Esophagus squamous epithelium (tissue), 5 donors: Measurements from ENCODE around the gene GOLGA1. TPM values are rescaled to one million over a fixed set of nuclear protein-coding genes. Genes with fewer than 3 reads are reported as not detected.
"Not testable (repeated sequence)": the region's sequence is repeated elsewhere in the genome, so short reads cannot be mapped to it uniquely, and the experiment has no call there.

ENCODE experiments used
- DNase-seq: peaks from one replicate; lab custom pipeline; 2025; lab: John Stamatoyannopoulos, UW
- H3K27ac ChIP-seq, 4 donors: fragments of 200-600 bp; sonication (generic); one replicate each; pipeline ENCODE4 v1.5.1; 2016 to 2019; ENCODE audit warnings: mild to moderate bottlenecking in 1 of 4
- H3K27me3 ChIP-seq, 4 donors: fragments of 200-600 bp; sonication (generic); 1 replicate in 3 of 4; 2 replicates in 1 of 4; pipeline versions ENCODE4 v1.5.1 to v1.6.0; 2017 to 2021; ENCODE audit warnings: antibody characterized with exemption in 1 of 4
- H3K36me3 ChIP-seq, 3 donors: fragments of 200-600 bp; sonication (generic); one replicate each; pipeline ENCODE4 v1.5.1; 2016 to 2019
- H3K4me1 ChIP-seq, 3 donors: fragments of 200-600 bp; sonication (generic); one replicate each; pipeline ENCODE4 v1.5.1; 2017 to 2019
- H3K4me3 ChIP-seq, 4 donors: fragments of 200-600 bp; sonication (generic); 1 replicate in 3 of 4; 2 replicates in 1 of 4; pipeline ENCODE4 v1.5.1; 2016 to 2019; ENCODE audit warnings: mild to moderate bottlenecking in 2 of 4, moderate library complexity in 1 of 4
- H3K9me3 ChIP-seq, 3 donors: fragments of 200-600 bp; sonication (generic); one replicate each; pipeline ENCODE4 v1.5.1; 2016 to 2019
- POLR2A ChIP-seq, 4 donors: fragments of 450-650 bp; IDR thresholded peaks; one replicate each; pipeline ENCODE4 v1.6.1; 2017; ENCODE audit warnings: antibody characterized with exemption in 4 of 4, mild to moderate bottlenecking in 4 of 4, moderate library complexity in 3 of 4
- WGBS, 2 donors: methylation state at CpG; one replicate each; pipeline ENCODE4 v1.1.5; 2018; 5-methylcytosine and 5-hydroxymethylcytosine counted together
- intact Hi-C: fragments of 100-400 bp; cut with DNase I; formaldehyde crosslinking; loops from one replicate; pipeline ENCODE4 v1.15.0; 2022
- total RNA-seq, 4 donors: library from RNA; depleted of rRNA; stranded (reverse); fragments of >200 nt; gene quantifications; one replicate each; pipeline ENCODE4 v1.1.0, GENCODE V29; 2016
- TF ChIP-seq, protein P1 (sequence below), 6 experiments: fragments of 450-650 bp in 4 of 6; fragments of 200-600 bp in 2 of 6; sonication (generic) in 2 of 6; IDR thresholded peaks; one replicate each; pipeline ENCODE4 v1.5.1; 2016 to 2019; ENCODE audit warnings: antibody characterized with exemption in 6 of 6, mild to moderate bottlenecking in 4 of 6, moderate library complexity in 4 of 6
- donor health status: DM: yes; HTN: yes; CAD: no.

GOLGA1 gene
- total RNA-seq, 4 donors from 2014 or later, result 11.9 to 18.8 (median 14.8) TPM

DNA sequence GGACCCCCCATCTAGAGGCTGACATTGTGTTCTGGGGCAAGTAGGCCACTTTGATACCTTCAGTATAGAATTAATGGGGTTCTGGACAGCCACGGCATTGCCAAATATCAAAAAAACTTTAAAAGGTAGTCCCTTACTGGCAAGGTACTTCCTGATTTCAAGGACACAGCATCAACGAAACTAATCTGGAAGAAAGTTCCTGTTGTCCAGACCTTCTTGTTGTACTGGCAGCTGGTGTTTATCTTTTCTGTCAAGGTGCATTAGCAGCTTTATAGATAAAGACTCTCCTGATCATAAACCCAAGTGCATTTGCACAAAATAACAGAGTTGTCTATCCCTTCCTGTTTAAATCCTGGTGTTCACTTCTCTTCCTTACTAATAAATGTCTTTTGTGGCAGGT lies 23.7 kb upstream of the GOLGA1 start:
- 68 to 80% methylated on average over 2 of the region's 2 CpGs for WGBS, 2 donors
- H3K36me3 ChIP-seq, result peaks cover 0 to 13% (median 0%) of the 10 kb centered on the region in 3 donors
- no peak for DNase-seq
- no peaks in the 10 kb centered on the region for H3K27me3 ChIP-seq
- H3K27ac ChIP-seq, result no peak overlapping the region
- intact Hi-C loops, result no loop called here
- no peak for TF ChIP-seq POLR2A (IDR thresholded peaks at IDR 0.05)
- TF ChIP-seq, protein P1, sequence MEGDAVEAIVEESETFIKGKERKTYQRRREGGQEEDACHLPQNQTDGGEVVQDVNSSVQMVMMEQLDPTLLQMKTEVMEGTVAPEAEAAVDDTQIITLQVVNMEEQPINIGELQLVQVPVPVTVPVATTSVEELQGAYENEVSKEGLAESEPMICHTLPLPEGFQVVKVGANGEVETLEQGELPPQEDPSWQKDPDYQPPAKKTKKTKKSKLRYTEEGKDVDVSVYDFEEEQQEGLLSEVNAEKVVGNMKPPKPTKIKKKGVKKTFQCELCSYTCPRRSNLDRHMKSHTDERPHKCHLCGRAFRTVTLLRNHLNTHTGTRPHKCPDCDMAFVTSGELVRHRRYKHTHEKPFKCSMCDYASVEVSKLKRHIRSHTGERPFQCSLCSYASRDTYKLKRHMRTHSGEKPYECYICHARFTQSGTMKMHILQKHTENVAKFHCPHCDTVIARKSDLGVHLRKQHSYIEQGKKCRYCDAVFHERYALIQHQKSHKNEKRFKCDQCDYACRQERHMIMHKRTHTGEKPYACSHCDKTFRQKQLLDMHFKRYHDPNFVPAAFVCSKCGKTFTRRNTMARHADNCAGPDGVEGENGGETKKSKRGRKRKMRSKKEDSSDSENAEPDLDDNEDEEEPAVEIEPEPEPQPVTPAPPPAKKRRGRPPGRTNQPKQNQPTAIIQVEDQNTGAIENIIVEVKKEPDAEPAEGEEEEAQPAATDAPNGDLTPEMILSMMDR (IDR thresholded peaks at IDR 0.05), result no peak
- H3K4me1 ChIP-seq, result no peaks in the 10 kb centered on the region
- H3K4me3 ChIP-seq, result no peak overlapping the region
- H3K9me3 ChIP-seq, result no peaks in the 10 kb centered on the region

DNA sequence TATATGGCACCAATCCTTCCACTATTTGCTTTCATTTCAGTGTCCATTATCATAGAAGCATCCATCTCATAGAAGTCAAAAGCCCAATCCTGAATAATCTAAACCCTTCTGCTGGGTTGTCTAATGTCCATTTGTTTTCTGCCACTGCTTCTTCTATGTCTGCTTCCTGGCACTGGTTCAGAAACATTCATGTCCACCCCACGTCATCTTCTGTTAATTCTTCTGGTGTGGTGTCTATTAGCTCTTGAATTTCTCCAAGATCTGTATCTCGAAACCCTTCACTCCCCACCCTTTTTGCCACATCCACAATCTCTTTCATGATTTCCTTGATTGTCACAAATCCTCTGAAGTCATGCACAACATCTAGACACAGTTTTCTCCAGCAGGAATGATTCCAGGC lies 23.2 kb upstream of the GOLGA1 start:
- Histone ChIP-seq H3K36me3 (peaks cover 0 to 11% (median 0%) of the 10 kb centered on the region in 3 donors), H3K4me1 (no peaks in the 10 kb centered on the region), H3K4me3 (no peak overlapping the region), H3K9me3 (no peaks in the 10 kb centered on the region), H3K27ac (no peak overlapping the region), H3K27me3 (no peaks in the 10 kb centered on the region)
- TF ChIP-seq, protein P1 (IDR thresholded peaks at IDR 0.05), result no peak
- no peak for TF ChIP-seq POLR2A (IDR thresholded peaks at IDR 0.05)
- DNase-seq, result no peak
- 73 to 83% methylated on average over 2 of the region's 2 CpGs for WGBS, 2 donors
- intact Hi-C loops, result no loop called here

DNA sequence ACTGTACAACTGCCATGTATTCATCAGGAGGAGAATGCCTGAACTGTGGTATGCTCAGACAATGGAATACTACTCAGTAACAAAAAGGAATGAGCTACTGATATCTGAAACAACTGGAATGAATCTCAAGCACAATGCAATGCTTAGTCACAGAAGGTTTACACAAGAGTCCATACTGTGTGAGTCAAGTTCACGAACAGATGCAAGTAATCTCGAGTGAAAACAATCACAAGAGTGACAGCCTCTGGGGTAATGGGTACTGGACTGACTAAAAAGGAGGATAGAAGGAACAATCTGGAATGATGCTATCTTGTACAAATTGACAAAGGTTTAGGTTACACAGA lies 19.5 kb upstream of the GOLGA1 start:
- intact Hi-C loops, result no loop called here
- Histone ChIP-seq H3K27me3 (no peaks in the 10 kb centered on the region), H3K4me1 (no peaks in the 10 kb centered on the region), H3K4me3 (no peak overlapping the region), H3K9me3 (no peaks in the 10 kb centered on the region), H3K27ac (no peak overlapping the region), H3K36me3 (no peaks in the 10 kb centered on the region)
- 33 to 56% methylated on average over 2 of the region's 2 CpGs for WGBS, 2 donors
- TF ChIP-seq, protein P1 (IDR thresholded peaks at IDR 0.05), result no peak
- no peak for TF ChIP-seq POLR2A (IDR thresholded peaks at IDR 0.05)
- no peak for DNase-seq

DNA sequence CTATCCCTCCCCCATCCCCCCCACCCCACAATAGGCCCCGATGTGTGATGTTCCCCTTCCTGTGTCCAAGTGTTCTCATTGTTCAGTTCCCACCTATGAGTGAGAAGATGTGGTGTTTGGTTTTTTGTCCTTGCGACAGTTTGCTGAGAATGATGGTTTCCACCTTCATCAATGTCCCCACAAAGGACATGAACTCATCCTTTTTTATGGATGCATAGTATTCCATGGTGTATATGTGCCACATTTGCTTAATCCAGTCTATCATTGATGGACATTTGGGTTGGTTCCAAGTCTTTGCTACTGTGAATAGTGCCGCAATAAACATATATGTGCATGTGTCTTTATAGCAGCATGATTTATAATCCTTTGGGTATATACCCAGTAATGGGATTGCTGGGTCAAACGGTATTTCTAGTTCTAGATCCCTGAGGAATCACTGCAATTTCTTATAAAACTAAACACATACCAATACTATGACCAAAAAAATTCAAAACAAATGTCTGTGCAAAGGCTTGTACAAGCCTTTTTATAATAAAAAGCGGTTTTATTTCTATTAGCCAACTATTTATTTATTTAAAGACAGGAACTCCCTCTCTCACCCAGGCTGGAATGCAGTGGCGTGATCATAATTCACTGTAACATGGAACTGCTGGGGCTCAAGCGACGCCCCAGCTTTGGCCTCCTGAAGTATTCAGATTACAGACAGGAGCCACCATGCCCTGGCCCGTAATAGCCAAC lies 19.0 kb upstream of the GOLGA1 start:
- H3K27me3 ChIP-seq, DNase-seq, H3K27ac ChIP-seq, H3K4me3 ChIP-seq, H3K9me3 ChIP-seq, H3K36me3 ChIP-seq, intact Hi-C loops, H3K4me1 ChIP-seq: not testable (repeated sequence)
- WGBS, 2 donors, result 86 to 95% methylated on average over 8 to 9 of the region's 9 CpGs

DNA sequence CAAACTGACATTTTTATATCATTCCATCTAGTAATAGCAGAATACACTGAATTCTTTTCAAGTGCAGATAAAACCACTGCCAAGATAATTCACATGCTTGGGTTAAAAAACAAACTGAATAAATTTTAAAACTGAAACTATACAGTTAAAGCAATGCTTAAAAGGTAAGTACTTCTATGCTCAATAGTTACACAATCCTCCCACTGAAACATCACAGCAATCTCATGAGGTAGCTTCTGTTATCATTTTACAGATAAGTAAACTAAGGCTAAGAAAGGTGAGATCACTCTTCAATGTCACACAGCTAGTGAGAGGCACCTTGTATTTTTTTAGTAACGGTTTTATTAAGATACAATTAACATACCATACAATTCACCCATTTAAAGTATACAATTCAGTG lies 13.4 kb upstream of the GOLGA1 start:
- Histone ChIP-seq H3K4me1 (no peaks in the 10 kb centered on the region), H3K9me3 (no peaks in the 10 kb centered on the region), H3K36me3 (no peaks in the 10 kb centered on the region), H3K4me3 (no peak overlapping the region), H3K27ac (no peak overlapping the region), H3K27me3 (no peaks in the 10 kb centered on the region)
- DNase-seq, result no peak
- WGBS, 2 donors, result 83 to 95% methylated on average over 1 of the region's 1 CpG
- TF ChIP-seq, protein P1 (IDR thresholded peaks at IDR 0.05), result no peak
- no peak for TF ChIP-seq POLR2A (IDR thresholded peaks at IDR 0.05)
- intact Hi-C loops, result no loop called here
